A673 (cell line): Measurements from ENCODE around the gene CASZ1.

Experiments
- CTCF ChIP-seq: fragments of 300-800, 200-600 bp; sonication (generic); conservative IDR thresholded peaks from 2 replicates; pipeline ENCODE4 v1.5.1; 2017; ENCODE audit warnings: low read depth, mild to moderate bottlenecking, antibody characterized with exemption, low read length, moderate library complexity, mixed read lengths
- EZH2 ChIP-seq: fragments of 200-600 bp; sonication (generic); IDR thresholded peaks from 2 replicates; pipeline ENCODE4 v1.6.1; 2017; ENCODE audit warnings: borderline replicate concordance, low read depth, mild to moderate bottlenecking, mixed read lengths, antibody characterized with exemption, low read length; ENCODE audit not compliant: poor library complexity, severe bottlenecking

- TF ChIP-seq CTCF (no peak), EZH2 (no peak)
These were observed 41.7 kb downstream of the CASZ1 start for GRCh38 chr1:10754568-10755329.
